Nephron progenitor cell (in vitro differentiated cells): ENCODE results near the gene CACNA1A.

Experiments used
- DNase-seq: peaks from one replicate; pipeline ENCODE4 v3.0.0; 2021
- H3K27ac Mint-ChIP-seq: 2 replicates; pipeline ENCODE4 v1.8.0; 2021; ENCODE audit warnings: mild to moderate bottlenecking, moderate library complexity, mixed read lengths
- H3K27me3 Mint-ChIP-seq: 2 replicates; pipeline ENCODE4 v1.8.0; 2021; ENCODE audit warnings: mild to moderate bottlenecking, low read depth, mixed read lengths; ENCODE audit not compliant: poor library complexity
- H3K36me3 Mint-ChIP-seq: 2 replicates; pipeline ENCODE4 v1.8.0; 2021; ENCODE audit warnings: low read depth, mixed read lengths
- H3K4me1 Mint-ChIP-seq: 2 replicates; pipeline ENCODE4 v1.8.0; 2021; ENCODE audit warnings: mixed read lengths
- H3K4me3 Mint-ChIP-seq: 2 replicates; pipeline ENCODE4 v1.8.0; 2021; ENCODE audit warnings: mild to moderate bottlenecking, moderate library complexity, mixed read lengths
- H3K9me3 Mint-ChIP-seq: 2 replicates; pipeline ENCODE4 v1.8.0; 2021; ENCODE audit warnings: mild to moderate bottlenecking, moderate library complexity, mixed read lengths
- CTCF ChIP-seq: fragments of 200-600 bp; sonication (generic); IDR thresholded peaks from 2 replicates; pipeline ENCODE4 v1.5.0; 2021; ENCODE audit warnings: antibody characterized with exemption

The CACNA1A gene

GRCh38 chr19:13275016-13275722 is 231.1 kb downstream of the CACNA1A start:
- TF ChIP-seq CTCF = no peak
- H3K27ac Mint-ChIP-seq = no peak overlapping the region
- no peaks in the 10 kb centered on the region for H3K36me3 Mint-ChIP-seq
- no peak for DNase-seq
- peaks cover 9% of the 10 kb centered on the region for H3K27me3 Mint-ChIP-seq
- peaks cover 28% of the 10 kb centered on the region for H3K9me3 Mint-ChIP-seq
- H3K4me1 Mint-ChIP-seq = no peaks in the 10 kb centered on the region
- no peak overlapping the region for H3K4me3 Mint-ChIP-seq

- H3K4me3 Mint-ChIP-seq = no peak overlapping the region
- peaks cover 7% of the 10 kb centered on the region for H3K27me3 Mint-ChIP-seq
- H3K9me3 Mint-ChIP-seq = peaks cover 36% of the 10 kb centered on the region
- H3K36me3 Mint-ChIP-seq = no peaks in the 10 kb centered on the region
- DNase-seq = no peak
- no peak overlapping the region for H3K27ac Mint-ChIP-seq
- no peak for TF ChIP-seq CTCF
- H3K4me1 Mint-ChIP-seq = no peaks in the 10 kb centered on the region
These were observed 235.7 kb downstream of the CACNA1A start for GRCh38 chr19:13270514-13271105.

GRCh38 chr19:13269348-13269747 is 236.9 kb downstream of the CACNA1A start:
- H3K4me3 Mint-ChIP-seq = no peak overlapping the region
- no peaks in the 10 kb centered on the region for H3K36me3 Mint-ChIP-seq
- peaks cover 36% of the 10 kb centered on the region for H3K9me3 Mint-ChIP-seq
- H3K27ac Mint-ChIP-seq = no peak overlapping the region
- no peaks in the 10 kb centered on the region for H3K4me1 Mint-ChIP-seq
- no peak for TF ChIP-seq CTCF
- peaks cover 12% of the 10 kb centered on the region for H3K27me3 Mint-ChIP-seq
- no peak for DNase-seq

- Mint-ChIP-seq H3K27ac (no peak overlapping the region), H3K36me3 (no peaks in the 10 kb centered on the region), H3K9me3 (peaks cover 33% of the 10 kb centered on the region), H3K27me3 (peaks cover 22% of the 10 kb centered on the region), H3K4me3 (no peak overlapping the region), H3K4me1 (no peaks in the 10 kb centered on the region)
- TF ChIP-seq CTCF = no peak
- no peak for DNase-seq
These were observed 238.4 kb downstream of the CACNA1A start for GRCh38 chr19:13267889-13268288.

- no peak for DNase-seq
- H3K27me3 Mint-ChIP-seq = peaks cover 25% of the 10 kb centered on the region
- no peak overlapping the region for H3K27ac Mint-ChIP-seq
These were observed 239.1 kb downstream of the CACNA1A start for GRCh38 chr19:13267131-13267530.

More at GRCh38 chr19:13267131-13267530, 239.1 kb downstream of the CACNA1A start:
- Mint-ChIP-seq H3K36me3 (no peaks in the 10 kb centered on the region), H3K4me1 (no peaks in the 10 kb centered on the region), H3K9me3 (peaks cover 27% of the 10 kb centered on the region), H3K4me3 (no peak overlapping the region)
- TF ChIP-seq CTCF = no peak
